Subcutaneous adipose tissue (tissue), 4 donors: ENCODE results near the gene SUGCT. TPM values are rescaled to one million over a fixed set of nuclear protein-coding genes. Genes with fewer than 3 reads are reported as not detected.

Experiments used
- CTCF ChIP-seq: fragments of 450-650 bp; IDR thresholded peaks from one replicate; pipeline ENCODE4 v1.5.1; 2016; ENCODE audit warnings: low read depth, mild to moderate bottlenecking, control low read depth, antibody characterized with exemption, moderate library complexity
- total RNA-seq, 4 donors: library from RNA; depleted of rRNA; stranded (reverse); fragments of >200 nt; gene quantifications; one replicate each; pipeline ENCODE4 v1.1.0, GENCODE V29; 2016

The SUGCT gene
- total RNA-seq, 4 donors from 2014 or later = 1.1 to 3.1 (median 1.8) TPM

GRCh38 chr7:40202851-40203250 is 68.0 kb downstream of the SUGCT start:
- no peak for TF ChIP-seq CTCF

GRCh38 chr7:40204581-40204980 is 69.8 kb downstream of the SUGCT start:
- TF ChIP-seq CTCF = no peak

GRCh38 chr7:40205992-40206391 is 71.2 kb downstream of the SUGCT start:
- TF ChIP-seq CTCF = no peak

GRCh38 chr7:40211276-40212003 is 76.6 kb downstream of the SUGCT start:
- no peak for TF ChIP-seq CTCF

GRCh38 chr7:40213291-40213690 is 78.5 kb downstream of the SUGCT start:
- TF ChIP-seq CTCF = no peak

- no peak for TF ChIP-seq CTCF
Measured at GRCh38 chr7:40213856-40214255, 79.1 kb downstream of the SUGCT start.

GRCh38 chr7:40219917-40220316 is 85.1 kb downstream of the SUGCT start:
- TF ChIP-seq CTCF = no peak
